Fibroblast of the aortic adventitia (primary cell): ENCODE results near the gene CAPN5. TPM values are rescaled to one million over a fixed set of nuclear protein-coding genes. Genes with fewer than 3 reads are reported as not detected.

Source experiments
- DNase-seq: peaks from one replicate; pipeline ENCODE4 v3.0.0-alpha.2; 2010; ENCODE audit warnings: low read depth
- H3K4me3 ChIP-seq: 2 replicates; pipeline ENCODE4 v1.5.1; 2011; ENCODE audit warnings: low read depth, mild to moderate bottlenecking, control low read depth, low read length, moderate library complexity
- CTCF ChIP-seq: IDR thresholded peaks from 2 replicates; pipeline ENCODE4 v1.5.1; 2011; ENCODE audit warnings: mild to moderate bottlenecking, low read length, control low read depth, inconsistent platforms; ENCODE audit not compliant: insufficient read depth
- total RNA-seq: library from RNA; depleted of rRNA; stranded (reverse); fragments of >200 nt; gene quantifications from 2 replicates; pipeline ENCODE4 v1.2.3, GENCODE V29; 2012; ENCODE audit warnings: low replicate concordance

The CAPN5 gene
- total RNA-seq, 1 donor: 31.0 TPM

- no peak for TF ChIP-seq CTCF
- DNase-seq: no peak
- H3K4me3 ChIP-seq: no peak overlapping the region
Measured at GRCh38 chr11:77051511-77051910, 15.3 kb upstream of the CAPN5 start.

- H3K4me3 ChIP-seq: no peak overlapping the region
- TF ChIP-seq CTCF: no peak
Measured at GRCh38 chr11:77052518-77052917, 14.3 kb upstream of the CAPN5 start.

GRCh38 chr11:77053217-77054015, 13.4 kb upstream of the CAPN5 start:
- H3K4me3 ChIP-seq: no peak overlapping the region
- TF ChIP-seq CTCF: no peak
- no peak for DNase-seq

More at GRCh38 chr11:77052518-77052917, 14.3 kb upstream of the CAPN5 start:
- DNase-seq: no peak

GRCh38 chr11:77054084-77054483, 12.7 kb upstream of the CAPN5 start:
- TF ChIP-seq CTCF: no peak
- no peak overlapping the region for H3K4me3 ChIP-seq
- no peak for DNase-seq

- DNase-seq: no peak
- no peak overlapping the region for H3K4me3 ChIP-seq
- no peak for TF ChIP-seq CTCF
Measured at GRCh38 chr11:77055101-77055561, 11.6 kb upstream of the CAPN5 start.

- TF ChIP-seq CTCF: no peak
- no peak overlapping the region for H3K4me3 ChIP-seq
- DNase-seq: no peak
Measured at GRCh38 chr11:77055913-77056312, 10.9 kb upstream of the CAPN5 start.
